GM18498 (cell line): ENCODE results near the gene CHST13.

Experiments used
- ATAC-seq: cut with Tn5 transposase; IDR thresholded peaks from one replicate; pipeline ENCODE4 v1.9.1; 2021; ENCODE audit warnings: mild to moderate bottlenecking, moderate library complexity; ENCODE audit not compliant: unreplicated experiment

Gene CHST13

DNA sequence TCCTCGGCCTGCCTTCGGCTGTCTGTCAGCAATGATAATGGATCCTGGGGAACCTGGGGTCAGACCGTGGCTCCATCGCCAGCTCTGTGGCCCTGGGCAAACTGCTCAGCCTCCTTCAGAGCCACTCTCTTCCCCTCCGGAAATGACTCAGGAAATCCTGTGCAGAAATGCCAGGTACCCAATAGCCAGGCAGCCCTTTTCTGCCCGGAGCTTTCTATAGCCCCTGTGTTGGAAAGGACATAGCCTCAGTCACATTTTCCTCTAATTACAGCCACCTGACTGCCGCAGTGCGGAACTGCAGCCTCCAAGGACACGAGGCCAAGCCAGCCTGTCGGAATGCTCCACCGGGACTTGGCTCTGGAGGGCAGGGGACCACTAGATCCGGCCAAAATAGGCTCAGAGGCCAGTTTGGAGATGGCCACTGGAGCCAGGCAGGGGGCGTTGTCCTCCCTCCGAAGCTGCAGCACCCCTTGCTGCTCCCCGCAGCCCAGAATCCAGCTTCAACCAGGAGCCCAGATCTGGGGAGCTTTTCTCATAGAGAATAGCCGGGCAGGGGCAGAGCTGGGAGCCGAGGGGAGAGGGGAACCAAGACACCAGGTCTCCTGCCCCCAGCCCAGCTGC is 36.7 kb upstream of the CHST13 start:
- ATAC-seq, result no peak

DNA sequence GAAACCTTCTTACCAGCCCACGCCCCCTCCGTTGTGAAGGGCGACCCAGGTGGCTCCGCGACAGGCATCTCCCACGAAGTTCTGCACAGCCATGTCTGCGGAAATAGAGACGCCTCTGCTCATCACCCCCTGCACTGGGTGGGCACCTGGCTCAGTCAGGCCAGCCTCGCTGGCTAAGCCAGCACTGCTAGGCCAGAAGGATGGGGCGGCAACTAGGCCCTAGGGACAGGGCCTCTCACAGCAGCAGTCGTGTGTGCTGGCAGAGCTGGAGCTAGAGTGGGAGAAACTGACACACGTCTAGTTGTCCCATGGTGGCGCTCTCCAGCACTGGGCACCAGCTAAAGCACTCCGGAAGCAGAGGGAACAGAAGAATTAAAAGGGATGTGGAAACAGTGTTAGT is 35.8 kb upstream of the CHST13 start:
- ATAC-seq, result no peak

DNA sequence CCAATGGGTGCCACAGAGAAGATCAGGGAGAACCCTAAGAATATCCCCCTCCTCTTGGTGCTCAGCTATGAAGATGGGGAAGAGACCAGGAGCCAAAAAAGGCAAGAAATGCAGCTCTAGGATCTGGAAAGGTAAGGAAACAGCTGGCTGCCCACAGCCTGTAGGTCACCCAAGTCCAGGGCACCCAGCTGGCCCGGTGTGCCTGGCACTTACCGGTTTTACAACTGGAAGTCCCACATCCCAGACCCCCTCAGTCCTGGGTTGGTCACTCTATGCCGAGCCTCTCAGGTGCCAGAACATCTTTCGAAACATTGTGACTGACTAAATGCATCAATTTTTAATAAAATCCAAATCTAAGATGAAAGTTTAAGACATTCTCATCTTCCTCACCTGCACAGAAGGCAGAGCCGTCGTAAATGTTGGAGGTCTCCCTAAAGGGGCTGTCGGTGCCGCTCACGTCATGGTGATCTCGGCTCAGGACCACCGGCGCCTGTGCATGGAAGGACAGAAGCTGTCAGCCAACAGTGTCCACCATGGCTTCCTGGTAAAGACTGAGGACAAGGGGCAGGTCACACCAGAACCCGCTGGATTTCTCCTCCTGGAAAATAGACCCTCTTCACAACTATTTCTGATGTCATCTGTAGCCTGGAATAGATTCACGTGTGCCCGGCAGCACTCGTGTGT is 34.9 kb upstream of the CHST13 start:
- ATAC-seq, result no peak

DNA sequence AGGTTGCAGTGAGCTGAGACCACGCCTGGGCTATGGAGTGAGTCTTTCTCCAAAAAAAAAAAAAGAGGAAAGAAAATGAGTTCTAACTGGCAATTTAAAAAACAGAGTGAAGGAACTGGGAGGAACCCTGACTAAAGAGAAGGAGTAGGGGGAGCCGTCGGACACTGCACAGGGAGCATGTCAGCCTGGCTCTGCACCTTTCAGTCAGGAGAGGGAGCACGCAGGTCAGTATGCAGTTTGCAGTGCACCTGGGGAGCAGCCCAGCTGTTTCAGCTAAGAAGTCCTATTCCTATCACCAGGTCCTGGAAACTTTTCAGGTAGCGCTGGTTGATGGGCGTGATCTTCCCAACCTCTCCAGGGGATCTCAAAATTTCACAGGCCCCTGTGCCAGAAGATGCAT is 33.3 kb upstream of the CHST13 start:
- ATAC-seq, result no peak

DNA sequence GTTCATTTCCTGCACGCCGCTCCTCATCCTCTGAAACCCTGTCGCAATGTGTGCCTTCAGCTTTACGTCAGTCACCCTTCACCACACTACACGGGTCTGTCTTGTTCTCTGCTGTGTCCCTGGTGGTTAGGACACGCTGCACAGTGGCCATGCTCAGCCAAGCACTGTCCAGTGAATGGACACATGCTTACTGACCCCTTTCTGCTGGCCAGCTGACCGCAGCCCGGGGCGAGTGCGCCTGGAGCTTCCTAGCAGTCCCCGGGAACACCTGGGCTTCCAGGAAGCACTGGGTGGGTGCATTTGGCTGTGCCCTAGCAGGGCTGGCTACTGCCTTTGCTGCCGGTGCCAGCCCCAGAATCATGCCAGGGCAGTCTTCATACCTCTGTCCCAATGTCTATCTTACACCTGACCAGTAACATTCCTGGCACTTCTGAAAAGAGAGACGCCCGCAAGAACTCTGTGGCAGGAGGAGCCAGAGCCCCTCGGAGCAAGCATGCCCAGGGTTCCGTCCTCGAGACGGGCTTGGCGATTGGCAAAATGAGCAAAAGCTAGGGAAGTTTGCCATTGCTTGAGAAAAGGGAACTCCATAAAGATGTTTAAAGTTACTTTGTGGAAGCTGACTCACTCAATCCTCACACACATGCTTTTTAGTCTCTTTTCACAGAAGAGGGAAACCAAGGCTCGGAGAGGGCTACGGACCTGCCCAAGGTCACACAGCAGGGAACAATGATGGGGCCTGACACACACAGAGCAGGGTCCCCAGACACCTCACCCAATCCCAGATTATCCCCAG is 32.5 kb upstream of the CHST13 start:
- ATAC-seq, result no peak

DNA sequence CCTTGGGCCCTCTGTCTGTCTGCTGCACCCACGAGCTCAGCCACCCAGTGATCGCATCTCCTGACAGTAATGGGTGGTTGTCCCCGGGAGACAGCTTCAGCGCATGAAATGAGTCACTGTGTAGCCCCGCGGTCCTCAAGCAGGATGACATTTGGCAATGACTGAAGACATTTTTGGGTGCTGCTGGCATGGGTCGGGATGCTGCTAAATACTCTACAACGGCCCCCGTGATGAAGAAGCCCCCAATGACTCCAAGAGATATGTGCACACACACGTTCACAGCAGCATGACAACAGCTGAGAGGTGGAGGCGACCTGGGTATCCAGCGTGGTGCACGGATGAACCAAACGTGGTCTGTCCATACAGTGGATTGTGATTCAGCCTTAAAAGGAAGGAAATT is 30.9 kb upstream of the CHST13 start:
- ATAC-seq, result no peak

DNA sequence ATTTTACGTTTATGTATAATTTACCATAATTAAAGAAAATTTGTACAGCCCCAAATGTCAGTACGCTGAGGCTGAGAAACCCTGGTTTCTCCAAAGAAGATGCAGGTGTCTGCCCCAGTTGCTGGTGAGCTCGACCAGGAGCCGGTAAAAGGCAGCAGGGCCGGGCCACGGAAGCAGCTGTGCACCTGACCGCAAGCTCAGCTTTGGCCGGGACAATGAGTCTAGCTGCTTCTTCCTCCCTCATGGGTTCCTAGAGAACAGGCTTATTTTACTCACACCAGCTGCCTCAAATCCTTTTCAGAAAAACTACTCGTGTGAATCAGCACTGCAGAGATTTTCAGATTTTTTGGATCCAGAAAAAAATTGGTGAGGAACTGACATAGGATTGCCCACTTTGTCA is 30.2 kb upstream of the CHST13 start:
- no peak for ATAC-seq

DNA sequence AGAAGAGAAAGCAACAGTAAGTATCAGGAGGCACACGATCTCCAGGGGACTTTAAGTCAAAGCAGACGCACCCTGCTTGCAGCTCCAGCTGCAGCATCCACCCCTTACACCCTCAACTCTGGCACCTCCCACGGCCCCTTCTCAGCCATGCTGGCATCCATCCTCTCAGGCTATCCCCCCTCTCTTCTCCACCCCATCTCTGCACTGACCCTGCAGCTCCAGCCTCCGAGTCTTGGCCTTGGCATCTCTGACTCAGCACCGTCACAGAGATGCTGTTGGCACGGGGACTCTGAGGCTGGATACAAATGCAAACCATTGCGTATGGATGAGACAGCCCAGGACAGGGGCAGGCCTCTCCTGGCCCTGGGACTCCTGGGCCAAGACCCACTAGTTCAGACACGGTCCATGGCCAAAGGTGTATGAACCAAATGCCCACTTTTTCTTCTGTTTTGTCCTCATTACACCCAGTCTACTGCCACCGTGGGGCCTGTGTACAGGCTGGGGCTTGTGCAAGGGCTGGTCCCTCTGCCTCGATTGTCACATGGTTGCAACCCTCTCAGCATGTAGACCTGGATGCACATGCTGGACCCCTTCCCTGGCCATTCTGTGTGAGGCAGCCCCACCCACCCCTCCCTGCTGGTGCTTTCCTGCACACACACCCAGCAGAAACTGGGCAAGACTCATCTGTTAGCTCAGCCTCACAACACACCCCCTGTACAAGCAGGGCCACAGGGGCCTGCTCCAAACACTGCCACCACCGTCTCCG is 29.6 kb upstream of the CHST13 start:
- no peak for ATAC-seq

DNA sequence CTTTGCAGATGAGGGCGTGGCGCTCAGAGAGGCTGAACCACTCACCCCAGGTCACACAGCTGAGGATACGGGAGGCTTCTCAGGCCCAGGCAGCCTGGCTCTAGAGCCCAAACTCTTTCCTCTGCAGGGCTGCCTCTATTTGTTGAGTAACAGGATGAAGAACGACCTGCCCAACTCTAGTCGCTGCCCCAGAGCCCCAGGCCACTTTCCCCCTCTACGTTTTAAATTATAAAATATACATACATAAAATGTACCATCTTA is 29.1 kb upstream of the CHST13 start:
- ATAC-seq, result no peak

DNA sequence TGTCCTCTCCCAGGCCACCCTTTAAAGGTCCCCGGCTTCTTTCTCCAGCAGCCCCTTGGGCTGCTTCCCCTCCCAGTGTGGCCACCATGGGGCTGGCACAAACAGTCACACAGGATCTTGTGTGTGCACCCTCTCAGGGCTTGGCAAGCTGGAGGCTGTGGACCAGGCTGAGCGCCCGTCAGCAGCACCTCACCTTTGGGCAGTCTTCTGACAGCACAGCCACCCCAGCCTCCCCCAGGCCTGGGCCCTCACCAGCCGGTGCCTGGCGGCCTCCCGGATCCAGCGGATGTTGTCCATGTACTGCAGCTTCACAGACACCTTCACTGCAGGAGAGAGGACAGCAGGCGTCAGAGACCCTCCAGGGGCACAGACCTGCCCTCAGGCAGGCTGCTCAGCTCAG is 28.2 kb upstream of the CHST13 start:
- no peak for ATAC-seq

DNA sequence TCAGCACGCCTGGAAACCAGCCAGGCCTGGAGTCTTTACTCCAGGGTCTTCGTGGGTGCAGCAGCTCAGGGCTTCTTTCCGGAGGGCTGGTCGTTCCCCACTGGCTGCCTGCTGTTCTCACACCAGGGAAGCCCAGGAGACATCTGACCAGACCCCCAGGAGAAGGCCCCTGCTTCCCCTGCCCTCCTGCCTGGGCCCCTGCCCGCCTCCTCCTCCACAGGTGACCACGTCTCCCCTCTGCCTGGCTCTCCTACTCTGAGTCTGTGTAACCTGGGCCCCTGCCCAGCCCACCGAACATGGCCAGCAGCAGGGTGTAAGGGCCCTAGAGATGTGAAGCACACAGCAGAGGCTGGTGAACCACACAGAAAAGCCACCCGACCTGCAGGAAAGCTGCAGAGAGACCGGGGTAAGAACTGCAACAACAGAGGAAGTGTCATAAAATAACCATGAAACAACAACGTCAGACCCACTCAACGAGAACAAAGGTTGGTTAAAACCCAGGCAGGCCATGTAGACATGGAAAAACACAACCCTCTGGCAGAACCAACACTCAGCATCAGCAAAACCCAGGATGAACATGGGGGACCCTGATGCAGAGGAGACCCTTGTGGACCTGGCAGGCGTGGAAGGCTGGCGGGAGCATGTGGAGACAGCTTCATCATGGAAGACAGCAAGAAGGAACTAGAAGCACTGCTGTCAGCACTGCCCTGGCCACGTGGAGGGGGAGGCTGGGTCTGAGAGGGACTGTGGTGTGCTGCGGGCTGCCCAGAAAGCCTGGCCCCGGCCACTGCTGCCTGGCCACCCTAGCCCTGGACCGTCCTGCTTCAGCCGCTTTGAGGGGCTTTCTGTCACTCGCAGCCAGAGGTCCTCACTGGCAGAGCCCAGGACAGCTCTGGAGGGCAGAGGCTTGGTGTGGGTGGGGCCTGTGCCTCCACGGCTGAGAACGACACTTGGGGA is 26.8 kb upstream of the CHST13 start:
- ATAC-seq, result no peak

DNA sequence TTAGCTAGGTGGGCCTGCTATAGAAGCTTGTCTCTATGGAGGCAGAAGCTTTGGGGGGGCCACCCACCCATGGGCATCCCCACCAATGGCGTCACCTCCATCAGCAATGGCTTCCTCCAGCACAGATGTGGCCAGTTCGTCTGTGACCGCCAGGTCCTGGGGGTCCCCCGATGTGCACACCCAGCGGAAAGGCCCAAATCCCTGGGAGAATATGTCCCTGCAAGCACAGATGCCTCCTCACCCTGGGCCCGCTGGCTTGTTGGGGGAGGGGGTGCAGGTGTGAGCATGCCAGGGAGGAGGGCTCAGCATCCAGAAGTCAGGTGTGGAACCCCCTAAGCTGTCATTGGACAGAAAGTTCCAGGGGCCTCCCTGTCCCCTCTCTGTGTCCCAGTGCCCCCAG is 26.0 kb upstream of the CHST13 start:
- ATAC-seq, result no peak

DNA sequence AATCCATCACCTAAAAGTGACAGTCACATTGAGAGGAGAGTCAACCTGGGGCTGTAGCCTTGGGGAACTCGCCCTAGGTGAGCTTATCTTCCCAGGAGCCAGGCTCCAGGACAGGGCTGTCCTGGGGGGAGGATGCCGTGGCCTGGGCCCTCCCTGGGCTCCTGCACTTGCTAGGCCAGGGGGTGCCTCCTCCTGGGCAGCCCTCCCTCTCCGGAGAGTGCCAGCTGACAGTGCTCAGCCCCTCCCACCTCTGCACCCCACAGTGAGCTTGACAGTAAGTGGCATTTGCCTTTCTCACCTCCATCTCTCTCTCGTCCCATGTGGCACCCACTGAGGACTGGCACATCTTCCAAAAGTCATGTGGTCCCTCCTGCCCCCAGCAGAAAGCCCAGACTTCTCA is 25.5 kb upstream of the CHST13 start:
- ATAC-seq, result no peak

DNA sequence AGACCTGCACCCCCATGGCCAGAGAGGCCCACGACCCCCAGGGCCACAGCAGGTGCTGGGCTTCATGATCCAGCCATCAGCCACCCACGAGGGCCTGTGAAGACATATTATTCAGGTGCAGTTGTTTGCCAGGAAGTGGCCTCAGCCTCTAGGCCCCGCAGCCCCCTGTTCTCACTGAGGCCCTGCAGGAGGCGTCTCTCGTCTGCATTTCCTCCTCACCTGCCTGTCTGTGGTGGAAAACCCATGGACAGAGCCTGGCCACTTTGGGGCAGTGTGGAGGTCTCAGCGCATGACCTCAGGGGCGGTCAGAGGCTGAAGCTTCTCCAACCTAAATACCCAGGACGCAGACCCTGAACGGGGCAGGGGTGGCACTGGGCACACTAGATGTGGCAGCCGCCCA is 25.0 kb upstream of the CHST13 start:
- no peak for ATAC-seq

DNA sequence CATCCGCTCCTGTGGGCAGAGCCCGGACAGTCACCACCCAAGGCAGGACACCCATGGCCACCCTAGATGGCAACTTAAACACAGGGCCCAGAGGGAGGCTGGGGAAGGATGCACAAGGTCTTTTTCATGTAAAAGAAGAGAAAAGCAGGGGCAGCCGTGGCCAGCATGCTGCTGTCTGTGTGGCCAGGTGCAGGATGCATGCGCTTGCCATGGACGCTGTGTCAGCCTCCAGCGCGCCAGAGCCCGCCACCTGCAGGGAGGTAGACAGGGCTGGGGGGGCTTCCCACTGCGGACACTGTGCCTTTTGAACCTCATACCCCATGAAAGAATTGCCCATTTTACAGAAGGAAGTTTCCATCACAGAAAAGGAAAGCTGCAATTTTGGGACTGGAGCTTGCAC is 24.6 kb upstream of the CHST13 start:
- ATAC-seq, result no peak

DNA sequence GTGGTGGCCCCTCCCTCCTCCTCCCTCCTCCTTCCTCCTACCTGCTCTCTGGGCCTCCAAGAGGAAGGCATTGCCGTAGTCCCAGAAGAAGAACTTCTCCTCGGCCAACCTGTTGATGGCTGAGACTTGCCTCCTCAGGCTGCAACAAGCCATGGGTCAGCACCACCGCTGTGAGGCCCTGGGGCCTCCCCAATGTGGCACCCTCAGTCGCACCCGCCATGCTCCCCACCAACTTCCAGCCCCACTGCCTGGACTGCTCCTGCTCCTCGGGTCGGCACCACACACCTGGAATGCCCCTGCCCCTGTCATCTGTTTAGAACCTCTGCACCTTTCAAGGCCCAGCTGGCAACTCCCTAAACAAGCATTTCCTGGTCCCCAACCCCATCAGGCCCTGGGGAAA is 23.9 kb upstream of the CHST13 start:
- ATAC-seq, result no peak

DNA sequence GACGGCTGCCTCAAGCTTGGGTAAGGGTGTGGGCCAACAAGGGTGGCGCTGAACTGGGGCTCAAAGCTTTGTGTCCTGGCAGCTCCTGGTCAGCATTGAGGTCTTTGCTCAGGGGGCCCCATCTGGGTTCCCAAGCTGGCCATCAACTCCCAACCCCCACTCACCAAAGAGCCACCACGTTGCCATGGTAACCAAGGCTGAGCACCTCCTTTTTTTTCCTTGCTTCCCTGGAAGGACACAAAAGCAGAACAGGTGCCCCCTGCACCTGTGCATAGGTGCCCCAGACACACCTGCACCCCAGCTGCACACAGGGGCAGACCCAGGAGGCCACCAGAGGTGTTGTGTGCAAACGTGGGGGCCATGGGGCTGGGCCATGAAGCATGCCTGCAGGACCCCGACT is 22.9 kb upstream of the CHST13 start:
- no peak for ATAC-seq

DNA sequence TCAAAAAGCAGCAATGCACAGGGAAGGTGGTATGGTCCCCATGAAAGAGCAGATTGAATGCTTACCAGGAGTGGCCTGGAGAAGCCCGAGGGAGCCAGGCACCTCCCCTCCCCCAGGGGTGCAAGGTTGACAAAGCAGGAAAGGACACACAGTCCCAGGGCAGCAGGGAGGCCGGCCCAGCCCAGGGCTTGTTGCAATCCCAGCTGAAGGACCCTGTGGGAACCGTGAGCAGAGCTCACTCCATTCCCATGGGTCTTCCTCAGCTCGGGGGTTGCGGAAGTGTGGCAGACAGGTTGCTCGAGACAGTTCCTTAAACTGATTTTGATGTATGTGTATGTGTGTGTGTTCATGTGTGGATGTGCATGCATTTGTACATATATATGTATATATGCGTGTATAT is 22.2 kb upstream of the CHST13 start:
- no peak for ATAC-seq

DNA sequence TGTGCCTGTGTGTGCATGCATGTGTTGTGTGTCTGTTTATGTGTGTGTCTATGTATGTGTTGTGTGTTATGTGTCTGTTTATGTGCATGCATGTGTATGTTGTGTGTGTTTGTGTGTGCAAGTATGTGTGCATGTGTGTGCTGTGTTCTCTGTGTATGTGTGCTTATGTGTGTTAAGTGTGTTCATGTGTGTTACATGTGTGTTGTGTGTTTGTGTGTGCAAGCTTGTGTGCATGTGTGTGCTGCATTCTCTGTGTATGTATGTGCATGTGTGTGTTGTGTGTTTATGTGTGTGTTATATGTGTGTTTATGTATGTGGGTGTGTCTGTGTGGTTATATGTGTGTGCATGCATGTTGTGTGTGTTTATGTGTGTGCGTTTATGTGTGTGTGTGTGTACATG is 21.3 kb upstream of the CHST13 start:
- ATAC-seq, result no peak

DNA sequence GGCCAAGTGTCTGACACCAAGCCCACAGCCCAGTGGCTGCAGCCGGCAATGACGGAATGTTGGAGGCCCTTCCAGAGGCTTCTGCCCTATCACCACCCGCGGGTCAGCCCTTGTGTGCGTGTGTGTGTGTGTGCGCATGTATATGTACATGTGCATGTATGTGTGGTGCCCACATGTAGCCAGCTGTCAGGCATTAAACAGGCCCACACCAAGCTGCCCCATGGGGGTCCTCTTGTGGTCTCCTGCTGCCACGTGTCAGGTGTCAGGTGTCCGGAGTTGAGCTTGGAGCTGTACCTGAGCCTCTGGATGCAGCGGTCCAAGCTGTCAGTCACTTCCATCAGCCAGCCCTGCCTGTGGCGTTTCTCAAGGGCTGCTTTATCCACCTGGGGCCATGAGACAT is 20.3 kb upstream of the CHST13 start:
- no peak for ATAC-seq

DNA sequence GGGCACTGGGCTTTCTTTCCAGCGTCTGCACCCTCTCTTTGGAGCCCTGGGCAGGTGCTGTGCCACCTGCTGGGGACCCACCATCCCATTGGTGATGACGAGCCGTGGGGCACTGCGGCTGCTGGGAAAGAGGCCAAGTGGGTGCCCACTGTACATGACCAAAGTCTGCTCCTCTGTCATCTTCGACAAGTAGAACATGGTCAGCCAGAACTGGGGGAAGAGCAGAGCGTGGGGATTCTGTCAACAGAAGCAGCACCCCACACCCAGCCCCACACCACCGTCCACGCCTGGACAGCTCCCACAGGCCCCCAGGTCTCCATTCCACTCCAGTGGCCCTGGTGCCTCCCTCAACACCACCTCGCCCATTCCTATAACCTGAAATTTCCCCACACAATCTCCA is 16.1 kb upstream of the CHST13 start:
- no peak for ATAC-seq
